Measurements from ENCODE around the gene CIDEA. TPM values are rescaled to one million over a fixed set of nuclear protein-coding genes. Genes with fewer than 3 reads are reported as not detected.

CIDEA gene
- total RNA-seq, 4 donors from 2014 or later: 0.31 to 5.1 (median 0.59) TPM; not detected in 1

GRCh38 chr18:12313530-12314245 is 59.5 kb downstream of the CIDEA start:
- Histone ChIP-seq H3K27me3 (no peaks in the 10 kb centered on the region), H3K9me3 (peaks cover 0 to 8% (median 0%) of the 10 kb centered on the region in 3 donors), H3K4me1 (peaks cover 16 to 86% (median 49%) of the 10 kb centered on the region in 3 donors), H3K4me3 (no peak overlapping the region), H3K27ac (peak overlapping the region; percentile 70 to 82 (median 74)), H3K36me3 (peaks cover 0 to 41% of the 10 kb centered on the region in 2 donors)
- no peak for ATAC-seq
- 33 to 59% methylated on average over 1 to 3 of the region's 5 CpGs for WGBS, 2 donors (ENCODE audit: low coverage in 1 of 2)
- TF ChIP-seq POLR2A (IDR thresholded peaks at IDR 0.05): no peak
- no peak for TF ChIP-seq POLR2AphosphoS5 (IDR thresholded peaks at IDR 0.05)
- no peak for TF ChIP-seq EP300 (IDR thresholded peaks at IDR 0.05)
- no peak for TF ChIP-seq CTCF (IDR thresholded peaks at IDR 0.05)

- TF ChIP-seq POLR2A (IDR thresholded peaks at IDR 0.05): no peak
- no peak for TF ChIP-seq CTCF (IDR thresholded peaks at IDR 0.05)
- no peak for TF ChIP-seq POLR2AphosphoS5 (IDR thresholded peaks at IDR 0.05)
- TF ChIP-seq EP300 (IDR thresholded peaks at IDR 0.05): no peak
- Histone ChIP-seq H3K36me3 (peaks cover 0 to 46% of the 10 kb centered on the region in 2 donors), H3K4me3 (no peak overlapping the region)
These were observed 60.6 kb downstream of the CIDEA start for GRCh38 chr18:12314591-12315305.

GRCh38 chr18:12315490-12315889 is 61.3 kb downstream of the CIDEA start:
- peaks cover 16 to 85% (median 48%) of the 10 kb centered on the region in 3 donors for H3K4me1 ChIP-seq
- H3K27ac ChIP-seq: peak overlapping the region; percentile 70 to 82 (median 74)
- peaks cover 0 to 52% of the 10 kb centered on the region in 2 donors for H3K36me3 ChIP-seq
- WGBS, 2 donors (ENCODE audit: low coverage in 1 of 2): 28 to 35% methylated on average over 10 of the region's 10 CpGs
- H3K9me3 ChIP-seq: peaks cover 0 to 8% (median 0%) of the 10 kb centered on the region in 3 donors
- H3K4me3 ChIP-seq: no peak overlapping the region
- TF ChIP-seq POLR2A (IDR thresholded peaks at IDR 0.05) (no peak), CTCF (IDR thresholded peaks at IDR 0.05) (no peak), POLR2AphosphoS5 (IDR thresholded peaks at IDR 0.05) (no peak), EP300 (IDR thresholded peaks at IDR 0.05) (no peak)
- no peaks in the 10 kb centered on the region for H3K27me3 ChIP-seq
- peak; percentile 19 for ATAC-seq

More at GRCh38 chr18:12314591-12315305, 60.6 kb downstream of the CIDEA start:
- Histone ChIP-seq H3K4me1 (peaks cover 16 to 85% (median 51%) of the 10 kb centered on the region in 3 donors), H3K27me3 (no peaks in the 10 kb centered on the region), H3K9me3 (peaks cover 0 to 8% (median 0%) of the 10 kb centered on the region in 3 donors), H3K27ac (peak overlapping the region; percentile 70 to 82 (median 74))
- ATAC-seq: no peak
- WGBS, 2 donors (ENCODE audit: low coverage in 1 of 2): 36 to 38% methylated on average over 1 of the region's 1 CpG

GRCh38 chr18:12315911-12316310 is 61.8 kb downstream of the CIDEA start:
- peak; percentile 38 for ATAC-seq
- H3K9me3 ChIP-seq: peaks cover 0 to 8% (median 0%) of the 10 kb centered on the region in 3 donors
- peaks cover 0 to 51% of the 10 kb centered on the region in 2 donors for H3K36me3 ChIP-seq
- 13 to 18% methylated on average over 3 to 5 of the region's 5 CpGs for WGBS, 2 donors (ENCODE audit: low coverage in 1 of 2)
- peak overlapping the region; percentile 70 to 82 (median 74) for H3K27ac ChIP-seq
- no peak overlapping the region for H3K4me3 ChIP-seq
- no peak for TF ChIP-seq EP300 (IDR thresholded peaks at IDR 0.05)
- TF ChIP-seq CTCF (IDR thresholded peaks at IDR 0.05): no peak
- no peak for TF ChIP-seq POLR2AphosphoS5 (IDR thresholded peaks at IDR 0.05)
- no peak for TF ChIP-seq POLR2A (IDR thresholded peaks at IDR 0.05)
- H3K4me1 ChIP-seq: peaks cover 16 to 85% (median 50%) of the 10 kb centered on the region in 3 donors
- no peaks in the 10 kb centered on the region for H3K27me3 ChIP-seq

All from gastroesophageal sphincter (tissue), 4 donors.